Measurements from ENCODE around the gene HSBP1L1.

DNA sequence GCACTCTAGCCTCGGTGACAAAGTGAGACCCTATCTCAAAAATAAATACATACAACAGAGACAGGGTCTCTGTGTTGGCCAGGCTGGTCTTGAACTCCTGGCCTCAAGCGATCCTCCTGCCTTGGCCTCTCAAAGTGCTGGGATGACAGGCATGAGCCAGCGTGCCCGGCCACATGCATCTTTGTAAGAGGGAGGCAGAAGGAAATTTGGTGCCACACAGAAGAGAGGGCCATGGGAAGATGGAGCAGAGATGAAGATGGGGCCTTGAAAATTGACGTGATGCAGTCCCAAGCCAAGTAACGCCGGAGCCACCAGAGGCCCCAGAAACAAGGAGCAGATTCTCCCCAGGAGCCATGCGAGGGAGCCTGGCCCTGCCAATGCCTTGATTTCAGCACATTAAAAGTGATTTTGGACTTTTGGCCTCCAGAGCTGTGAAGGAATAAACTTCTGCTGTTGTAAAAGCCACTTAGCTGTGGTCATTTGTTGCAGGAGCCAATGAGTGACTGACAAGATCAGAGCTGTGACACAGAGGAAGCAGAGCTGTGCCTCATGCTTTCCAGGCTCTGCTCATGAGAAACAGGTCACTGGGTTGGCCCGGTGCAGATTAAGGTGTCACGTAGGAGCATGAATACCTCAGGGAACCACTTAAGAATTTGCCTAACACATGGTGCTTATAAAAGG is 10.3 kb upstream of the HSBP1L1 start:
- TF ChIP-seq, protein P1, sequence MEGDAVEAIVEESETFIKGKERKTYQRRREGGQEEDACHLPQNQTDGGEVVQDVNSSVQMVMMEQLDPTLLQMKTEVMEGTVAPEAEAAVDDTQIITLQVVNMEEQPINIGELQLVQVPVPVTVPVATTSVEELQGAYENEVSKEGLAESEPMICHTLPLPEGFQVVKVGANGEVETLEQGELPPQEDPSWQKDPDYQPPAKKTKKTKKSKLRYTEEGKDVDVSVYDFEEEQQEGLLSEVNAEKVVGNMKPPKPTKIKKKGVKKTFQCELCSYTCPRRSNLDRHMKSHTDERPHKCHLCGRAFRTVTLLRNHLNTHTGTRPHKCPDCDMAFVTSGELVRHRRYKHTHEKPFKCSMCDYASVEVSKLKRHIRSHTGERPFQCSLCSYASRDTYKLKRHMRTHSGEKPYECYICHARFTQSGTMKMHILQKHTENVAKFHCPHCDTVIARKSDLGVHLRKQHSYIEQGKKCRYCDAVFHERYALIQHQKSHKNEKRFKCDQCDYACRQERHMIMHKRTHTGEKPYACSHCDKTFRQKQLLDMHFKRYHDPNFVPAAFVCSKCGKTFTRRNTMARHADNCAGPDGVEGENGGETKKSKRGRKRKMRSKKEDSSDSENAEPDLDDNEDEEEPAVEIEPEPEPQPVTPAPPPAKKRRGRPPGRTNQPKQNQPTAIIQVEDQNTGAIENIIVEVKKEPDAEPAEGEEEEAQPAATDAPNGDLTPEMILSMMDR (IDR thresholded peaks at IDR 0.05), result no peak
- no peak for TF ChIP-seq POLR2A (IDR thresholded peaks at IDR 0.05)
